Measurements from ENCODE around the gene DGKD.
A peak's percentile ranks its signal among the peaks of the same experiment; 100 is the strongest.

DGKD gene

DNA sequence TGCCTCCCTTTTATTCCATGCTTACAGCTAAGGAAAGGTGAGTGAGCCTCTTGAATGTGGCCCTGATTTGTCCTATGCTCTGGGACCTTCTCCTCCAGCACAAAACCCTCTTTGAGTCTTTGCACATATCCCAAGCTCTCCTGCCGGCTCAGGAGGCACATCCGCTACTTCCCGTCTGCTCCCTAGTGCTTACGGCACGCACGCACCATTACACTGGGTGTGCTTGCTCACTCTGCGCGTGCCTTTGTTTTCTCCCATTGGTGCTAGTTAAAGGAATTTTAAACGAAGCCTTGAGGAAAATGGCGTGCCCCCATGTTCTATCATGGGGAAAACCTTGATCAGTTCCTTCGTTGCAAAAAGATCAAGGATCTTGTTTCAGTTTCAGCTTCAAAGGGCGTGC lies 7.9 kb upstream of the DGKD start:
- DNase-seq (ENCODE audit: low read depth), result no peak
- TF ChIP-seq, protein P1, sequence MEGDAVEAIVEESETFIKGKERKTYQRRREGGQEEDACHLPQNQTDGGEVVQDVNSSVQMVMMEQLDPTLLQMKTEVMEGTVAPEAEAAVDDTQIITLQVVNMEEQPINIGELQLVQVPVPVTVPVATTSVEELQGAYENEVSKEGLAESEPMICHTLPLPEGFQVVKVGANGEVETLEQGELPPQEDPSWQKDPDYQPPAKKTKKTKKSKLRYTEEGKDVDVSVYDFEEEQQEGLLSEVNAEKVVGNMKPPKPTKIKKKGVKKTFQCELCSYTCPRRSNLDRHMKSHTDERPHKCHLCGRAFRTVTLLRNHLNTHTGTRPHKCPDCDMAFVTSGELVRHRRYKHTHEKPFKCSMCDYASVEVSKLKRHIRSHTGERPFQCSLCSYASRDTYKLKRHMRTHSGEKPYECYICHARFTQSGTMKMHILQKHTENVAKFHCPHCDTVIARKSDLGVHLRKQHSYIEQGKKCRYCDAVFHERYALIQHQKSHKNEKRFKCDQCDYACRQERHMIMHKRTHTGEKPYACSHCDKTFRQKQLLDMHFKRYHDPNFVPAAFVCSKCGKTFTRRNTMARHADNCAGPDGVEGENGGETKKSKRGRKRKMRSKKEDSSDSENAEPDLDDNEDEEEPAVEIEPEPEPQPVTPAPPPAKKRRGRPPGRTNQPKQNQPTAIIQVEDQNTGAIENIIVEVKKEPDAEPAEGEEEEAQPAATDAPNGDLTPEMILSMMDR (IDR thresholded peaks at IDR 0.05; ENCODE audit: insufficient read depth, low read depth, low read length, missing control alignments), result no peak
- H3K4me3 ChIP-seq (ENCODE audit: low read length), result no peak overlapping the region

DNA sequence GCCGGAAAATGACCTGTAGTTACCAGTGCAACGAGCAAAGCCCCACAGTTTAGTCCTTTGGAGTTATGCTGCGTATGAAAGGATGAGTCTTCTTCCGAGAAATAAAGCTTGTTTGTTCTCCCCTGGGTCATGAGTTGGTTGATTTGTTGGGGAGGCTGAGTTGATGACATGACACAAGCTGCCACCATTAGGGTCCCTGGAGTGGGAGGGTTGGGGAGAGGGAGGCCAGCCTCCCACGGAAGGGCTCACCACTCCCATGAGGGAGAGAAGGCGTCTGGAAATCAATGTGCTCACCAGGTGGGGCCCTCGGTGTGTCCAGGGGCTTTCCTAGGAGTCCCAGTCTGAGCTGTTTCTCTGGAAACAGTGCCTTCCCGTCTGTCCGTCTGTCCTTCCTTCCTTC lies 7.4 kb upstream of the DGKD start:
- TF ChIP-seq, protein P1 (IDR thresholded peaks at IDR 0.05; ENCODE audit: insufficient read depth, low read depth, low read length, missing control alignments), result no peak
- DNase-seq (ENCODE audit: low read depth), result no peak
- no peak overlapping the region for H3K4me3 ChIP-seq (ENCODE audit: low read length)

DNA sequence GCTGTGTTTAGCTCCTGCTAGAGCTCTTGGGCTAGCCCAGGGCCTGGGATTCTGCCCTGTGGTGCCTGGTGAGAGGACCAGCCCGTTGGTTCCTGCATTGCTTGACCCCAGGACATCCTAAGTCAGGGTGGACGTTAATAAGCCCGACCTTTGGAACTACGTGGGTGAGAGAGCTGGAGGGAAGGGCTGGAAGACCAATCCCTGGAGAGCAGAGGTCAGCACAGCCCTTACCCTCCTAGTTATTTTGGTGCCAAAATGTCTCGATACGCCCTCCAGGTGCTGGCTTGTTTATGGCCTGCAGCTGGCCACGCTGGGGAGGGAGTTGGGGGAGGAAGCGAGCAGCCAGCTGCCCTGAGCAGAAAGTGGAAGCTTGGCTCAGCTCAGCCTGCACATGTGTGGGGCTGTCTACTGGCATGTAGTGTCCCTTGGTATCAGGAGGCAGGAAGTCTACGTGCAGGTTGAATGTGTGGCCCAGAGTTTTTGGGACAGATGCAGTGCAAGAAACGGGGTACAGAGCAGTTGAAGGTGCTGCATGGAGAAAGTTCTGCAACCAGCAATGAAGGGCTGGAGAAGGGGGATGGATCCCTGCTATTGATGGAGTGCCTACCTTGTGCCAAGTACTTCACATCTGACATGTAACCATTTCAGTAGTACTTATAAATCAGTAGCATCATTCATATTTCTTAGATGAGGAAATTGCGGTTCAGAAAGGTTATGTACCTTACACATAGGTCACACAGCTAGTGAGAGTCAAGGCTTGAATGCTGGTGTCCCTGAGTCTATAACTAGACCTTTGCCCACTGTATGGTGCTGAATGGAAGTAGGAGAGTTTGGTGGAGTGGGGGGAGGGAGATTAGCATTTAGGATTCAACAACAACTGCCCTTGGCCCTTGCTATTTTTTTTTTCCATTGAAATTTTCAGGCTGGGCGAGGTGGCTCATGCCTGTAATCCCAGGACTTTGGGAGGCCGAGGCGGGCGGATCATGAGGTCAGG lies 5.0 kb upstream of the DGKD start:
- no peak for DNase-seq (ENCODE audit: low read depth)
- TF ChIP-seq, protein P1 (IDR thresholded peaks at IDR 0.05; ENCODE audit: insufficient read depth, low read depth, low read length, missing control alignments), result no peak

DNA sequence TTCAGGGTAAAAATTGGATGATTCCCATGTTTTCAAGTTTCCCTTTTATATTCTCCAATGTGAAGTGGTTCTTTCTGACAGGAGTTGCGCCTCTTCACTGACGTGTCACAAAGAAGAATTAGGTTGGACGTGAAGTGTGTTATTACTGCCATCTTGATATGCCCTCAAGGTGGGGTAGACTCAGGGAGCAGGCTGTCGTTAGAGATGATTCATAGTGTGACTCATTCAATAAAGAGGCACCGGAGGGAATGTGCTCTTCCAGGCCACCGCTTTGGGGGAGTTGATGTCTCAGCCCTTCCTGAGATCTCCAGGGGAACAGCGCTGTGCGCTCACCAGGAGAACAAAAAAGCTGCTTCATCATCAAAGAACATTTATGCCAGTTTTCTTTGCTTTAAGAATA lies 3.6 kb upstream of the DGKD start:
- no peak overlapping the region for H3K4me3 ChIP-seq (ENCODE audit: low read length)
- TF ChIP-seq, protein P1 (IDR thresholded peaks at IDR 0.05; ENCODE audit: insufficient read depth, low read depth, low read length, missing control alignments), result peak; percentile 27
- DNase-seq (ENCODE audit: low read depth), result peak; percentile 95

More for the DNA sequence above, 5.0 kb upstream of the DGKD start:
- H3K4me3 ChIP-seq (ENCODE audit: low read length), result no peak overlapping the region

DNA sequence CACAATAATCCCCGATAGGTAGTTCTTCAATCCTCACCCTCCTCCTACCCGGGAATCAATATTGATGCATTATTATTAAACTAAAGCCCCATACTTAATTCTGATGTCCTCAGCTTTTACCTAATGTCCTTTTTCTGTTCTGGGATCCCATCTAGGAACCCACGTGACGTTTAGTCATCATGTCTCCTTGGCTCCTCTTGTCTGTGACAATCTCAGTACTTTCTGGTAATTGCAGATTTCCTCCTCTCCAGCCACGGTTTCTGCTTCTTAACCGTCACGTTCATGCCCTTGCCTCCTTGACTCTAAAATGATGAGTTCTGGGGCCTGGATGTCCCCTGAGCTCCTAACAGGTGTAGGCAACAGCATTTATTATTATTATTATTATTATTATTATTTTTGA lies 2.9 kb upstream of the DGKD start:
- TF ChIP-seq, protein P1 (IDR thresholded peaks at IDR 0.05; ENCODE audit: insufficient read depth, low read depth, low read length, missing control alignments), result no peak
- no peak for DNase-seq (ENCODE audit: low read depth)
- no peak overlapping the region for H3K4me3 ChIP-seq (ENCODE audit: low read length)

DNA sequence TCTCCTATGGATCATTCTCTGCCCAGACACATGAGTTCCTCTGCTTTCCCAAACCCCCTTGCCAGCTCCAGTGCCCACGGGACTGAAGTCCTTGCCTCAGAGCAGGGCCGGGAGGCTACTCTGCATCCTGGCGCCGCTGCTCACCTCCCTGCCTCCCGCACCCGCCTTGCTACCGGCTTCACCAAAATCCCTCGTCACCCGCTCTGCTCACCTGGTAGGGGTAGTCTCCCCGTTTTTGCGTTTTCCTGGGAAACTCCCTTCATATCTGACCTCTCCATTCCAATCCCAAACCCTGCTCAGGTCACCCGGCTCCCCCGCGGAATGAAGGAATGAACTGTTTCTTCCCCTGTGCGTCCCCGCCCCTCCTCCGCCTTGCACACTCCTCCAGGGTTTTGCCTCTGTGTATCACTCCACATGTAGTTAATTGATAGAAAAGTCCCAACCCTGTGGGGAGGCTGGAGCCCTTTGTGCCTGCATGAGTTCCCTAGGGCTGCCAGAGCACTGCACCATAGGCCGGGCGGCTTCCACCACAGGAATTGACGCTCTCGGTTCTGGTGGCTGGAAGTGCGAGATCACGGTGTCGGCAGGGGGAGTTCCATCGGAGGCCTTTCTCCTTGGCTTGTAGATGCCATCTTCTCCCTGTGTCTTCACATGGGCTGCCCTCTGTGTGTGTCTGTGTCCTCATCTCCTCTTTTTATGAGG lies 2.0 kb upstream of the DGKD start:
- DNase-seq (ENCODE audit: low read depth), result no peak
- no peak overlapping the region for H3K4me3 ChIP-seq (ENCODE audit: low read length)
- TF ChIP-seq, protein P1 (IDR thresholded peaks at IDR 0.05; ENCODE audit: insufficient read depth, low read depth, low read length, missing control alignments), result no peak
